HL-60/S4 (cell line): Measurements from ENCODE around the gene DNAJC28.

Experiments
- in situ Hi-C: fragments of 300-500 bp; cut with MboI; formaldehyde crosslinking; loops from 2 replicates; pipeline ENCODE4 v1.14.3; 2022; ENCODE audit warnings: low sequenced_read_pairs

DNAJC28 gene

DNA sequence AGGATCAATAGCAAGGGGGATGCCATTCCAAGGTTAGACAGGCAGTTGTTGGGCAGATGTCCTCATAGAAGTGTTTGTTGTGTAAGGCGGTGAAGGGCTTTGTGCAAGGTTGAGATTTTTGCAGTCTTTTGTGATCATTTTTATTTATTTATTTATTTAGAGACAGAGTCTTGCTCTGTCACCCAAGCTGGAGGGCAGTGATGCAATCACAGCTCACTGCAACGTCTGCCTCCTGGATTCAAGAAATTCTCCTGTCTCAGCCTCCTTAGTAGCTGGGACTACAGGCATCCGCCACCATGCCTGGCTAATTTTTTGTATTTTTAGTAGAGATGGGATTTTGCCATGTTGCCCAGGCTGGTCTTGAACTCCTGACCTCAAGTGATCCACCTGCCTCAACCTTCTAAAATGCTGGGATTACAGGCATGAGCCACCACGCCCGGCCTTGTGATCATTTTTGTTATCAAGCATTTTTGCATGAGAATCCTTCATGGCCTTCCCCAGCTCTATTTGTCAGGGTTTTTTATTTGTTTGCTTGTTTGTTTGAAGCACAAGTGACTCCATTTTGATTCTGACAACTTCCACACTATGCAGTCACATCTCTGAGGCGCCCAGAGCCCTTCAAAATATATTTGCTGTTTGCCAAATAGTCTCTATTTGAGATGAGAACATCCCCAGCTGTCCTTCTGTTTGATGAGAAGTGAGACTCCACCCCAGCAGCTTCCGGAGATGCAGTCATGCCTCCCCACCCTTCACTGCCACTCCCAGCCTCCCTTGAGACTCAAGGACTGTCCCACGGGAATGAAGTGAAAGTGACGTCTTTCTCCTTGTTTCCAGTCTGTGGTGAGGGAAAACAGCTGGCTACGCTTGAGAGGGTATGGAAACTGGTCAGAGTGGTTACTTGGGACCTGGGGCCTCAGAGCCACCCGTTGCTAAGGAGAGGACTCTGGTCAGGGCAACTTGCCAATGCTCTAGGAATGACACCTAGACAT, 49.7 kb downstream of the DNAJC28 start:
- in situ Hi-C loops: loop anchor here (5.0 to 25.0 kb wide), 2 partner anchors 244 to 454 kb away; no protein-coding TSS in a partner anchor
